Measurements from ENCODE around the gene SCN4A. TPM values are rescaled to one million over a fixed set of nuclear protein-coding genes. Genes with fewer than 3 reads are reported as not detected.

The SCN4A gene
- total and polyA plus RNA-seq, 2 of the 13 experiments (the other 11 are each of a cell fraction or from before 2014, with no cell fraction given), result 0.02 to 0.03 TPM

- TF ChIP-seq SIX4 (CRISPR knock-in tag; IDR thresholded peaks at IDR 0.05), result no peak
- no peak for TF ChIP-seq MBD4 (IDR thresholded peaks at IDR 0.05; ENCODE audit: borderline replicate concordance, low read length)
- TF ChIP-seq ZNF432 (CRISPR knock-in tag; IDR thresholded peaks at IDR 0.05; ENCODE audit: borderline replicate concordance), result no peak
- no peak for TF ChIP-seq ZNF232 (CRISPR knock-in tag; IDR thresholded peaks at IDR 0.05; ENCODE audit: borderline replicate concordance)
- TF ChIP-seq TEAD3 (CRISPR knock-in tag; optimal IDR thresholded peaks at IDR 0.05; ENCODE audit: borderline replicate concordance), result no peak
- TF ChIP-seq KDM6A (CRISPR knock-in tag; IDR thresholded peaks at IDR 0.05; ENCODE audit: low read depth), result no peak
- no peak for TF ChIP-seq HNRNPK (IDR thresholded peaks at IDR 0.05; ENCODE audit: low read depth, low read length, poor library complexity, severe bottlenecking)
- no peak for TF ChIP-seq PAWR (CRISPR knock-in tag; IDR thresholded peaks at IDR 0.05; ENCODE audit: borderline replicate concordance)
- no peak for TF ChIP-seq ZSCAN31 (CRISPR knock-in tag; IDR thresholded peaks at IDR 0.05; ENCODE audit: low read depth)
- TF ChIP-seq HDAC6 (IDR thresholded peaks at IDR 0.05; ENCODE audit: low read depth, low read length), result no peak
- TF ChIP-seq, protein P1, sequence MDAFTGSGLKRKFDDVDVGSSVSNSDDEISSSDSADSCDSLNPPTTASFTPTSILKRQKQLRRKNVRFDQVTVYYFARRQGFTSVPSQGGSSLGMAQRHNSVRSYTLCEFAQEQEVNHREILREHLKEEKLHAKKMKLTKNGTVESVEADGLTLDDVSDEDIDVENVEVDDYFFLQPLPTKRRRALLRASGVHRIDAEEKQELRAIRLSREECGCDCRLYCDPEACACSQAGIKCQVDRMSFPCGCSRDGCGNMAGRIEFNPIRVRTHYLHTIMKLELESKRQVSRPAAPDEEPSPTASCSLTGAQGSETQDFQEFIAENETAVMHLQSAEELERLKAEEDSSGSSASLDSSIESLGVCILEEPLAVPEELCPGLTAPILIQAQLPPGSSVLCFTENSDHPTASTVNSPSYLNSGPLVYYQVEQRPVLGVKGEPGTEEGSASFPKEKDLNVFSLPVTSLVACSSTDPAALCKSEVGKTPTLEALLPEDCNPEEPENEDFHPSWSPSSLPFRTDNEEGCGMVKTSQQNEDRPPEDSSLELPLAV (CRISPR knock-in tag; conservative IDR thresholded peaks at IDR 0.05; ENCODE audit: low read depth), result no peak
- no peak for TF ChIP-seq ZFP62 (CRISPR knock-in tag; IDR thresholded peaks at IDR 0.05)
- no peak for TF ChIP-seq ATM (IDR thresholded peaks at IDR 0.05; ENCODE audit: borderline replicate concordance)
- TF ChIP-seq ZNF792 (CRISPR knock-in tag; IDR thresholded peaks at IDR 0.05), result no peak
- TF ChIP-seq TBP (CRISPR knock-in tag; IDR thresholded peaks at IDR 0.05), result no peak
- peak; percentile 45; the same call in 1 of the 2 replicates for TF ChIP-seq CBFB (CRISPR knock-in tag; IDR thresholded peaks at IDR 0.05)
- TF ChIP-seq, protein P2, sequence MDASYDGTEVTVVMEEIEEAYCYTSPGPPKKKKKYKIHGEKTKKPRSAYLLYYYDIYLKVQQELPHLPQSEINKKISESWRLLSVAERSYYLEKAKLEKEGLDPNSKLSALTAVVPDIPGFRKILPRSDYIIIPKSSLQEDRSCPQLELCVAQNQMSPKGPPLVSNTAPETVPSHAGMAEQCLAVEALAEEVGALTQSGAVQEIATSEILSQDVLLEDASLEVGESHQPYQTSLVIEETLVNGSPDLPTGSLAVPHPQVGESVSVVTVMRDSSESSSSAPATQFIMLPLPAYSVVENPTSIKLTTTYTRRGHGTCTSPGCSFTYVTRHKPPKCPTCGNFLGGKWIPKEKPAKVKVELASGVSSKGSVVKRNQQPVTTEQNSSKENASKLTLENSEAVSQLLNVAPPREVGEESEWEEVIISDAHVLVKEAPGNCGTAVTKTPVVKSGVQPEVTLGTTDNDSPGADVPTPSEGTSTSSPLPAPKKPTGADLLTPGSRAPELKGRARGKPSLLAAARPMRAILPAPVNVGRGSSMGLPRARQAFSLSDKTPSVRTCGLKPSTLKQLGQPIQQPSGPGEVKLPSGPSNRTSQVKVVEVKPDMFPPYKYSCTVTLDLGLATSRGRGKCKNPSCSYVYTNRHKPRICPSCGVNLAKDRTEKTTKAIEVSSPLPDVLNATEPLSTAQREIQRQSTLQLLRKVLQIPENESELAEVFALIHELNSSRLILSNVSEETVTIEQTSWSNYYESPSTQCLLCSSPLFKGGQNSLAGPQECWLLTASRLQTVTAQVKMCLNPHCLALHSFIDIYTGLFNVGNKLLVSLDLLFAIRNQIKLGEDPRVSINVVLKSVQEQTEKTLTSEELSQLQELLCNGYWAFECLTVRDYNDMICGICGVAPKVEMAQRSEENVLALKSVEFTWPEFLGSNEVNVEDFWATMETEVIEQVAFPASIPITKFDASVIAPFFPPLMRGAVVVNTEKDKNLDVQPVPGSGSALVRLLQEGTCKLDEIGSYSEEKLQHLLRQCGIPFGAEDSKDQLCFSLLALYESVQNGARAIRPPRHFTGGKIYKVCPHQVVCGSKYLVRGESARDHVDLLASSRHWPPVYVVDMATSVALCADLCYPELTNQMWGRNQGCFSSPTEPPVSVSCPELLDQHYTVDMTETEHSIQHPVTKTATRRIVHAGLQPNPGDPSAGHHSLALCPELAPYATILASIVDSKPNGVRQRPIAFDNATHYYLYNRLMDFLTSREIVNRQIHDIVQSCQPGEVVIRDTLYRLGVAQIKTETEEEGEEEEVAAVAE (CRISPR knock-in tag; IDR thresholded peaks at IDR 0.05; ENCODE audit: borderline replicate concordance), result no peak
- no peak for TF ChIP-seq ZNF704 (CRISPR knock-in tag; IDR thresholded peaks at IDR 0.05; ENCODE audit: borderline replicate concordance)
- TF ChIP-seq ZNF574 (CRISPR knock-in tag; IDR thresholded peaks at IDR 0.05), result no peak
- TF ChIP-seq PRPF4 (IDR thresholded peaks at IDR 0.05; ENCODE audit: low read depth, low read length, poor library complexity, severe bottlenecking), result no peak
- TF ChIP-seq REPIN1 (CRISPR knock-in tag; IDR thresholded peaks at IDR 0.05; ENCODE audit: borderline replicate concordance, low read depth), result no peak
Observed at GRCh38 chr17:63998050-63998720, 25.5 kb upstream of the SCN4A start, which contains the start of gene PRR29 (continued).

Data from HepG2 (cell line).